Smooth muscle cell of trachea (primary cell): ENCODE measurements around the gene TTYH1. TPM values are rescaled to one million over a fixed set of nuclear protein-coding genes. Genes with fewer than 3 reads are reported as not detected.

ENCODE experiments used
- total RNA-seq: library from RNA; depleted of rRNA; stranded (reverse); fragments of >200 nt; gene quantifications from 2 replicates; pipeline ENCODE4 v1.2.1, GENCODE V29; 2014

Gene TTYH1
- total RNA-seq, result not detected in 2 replicates

DNA sequence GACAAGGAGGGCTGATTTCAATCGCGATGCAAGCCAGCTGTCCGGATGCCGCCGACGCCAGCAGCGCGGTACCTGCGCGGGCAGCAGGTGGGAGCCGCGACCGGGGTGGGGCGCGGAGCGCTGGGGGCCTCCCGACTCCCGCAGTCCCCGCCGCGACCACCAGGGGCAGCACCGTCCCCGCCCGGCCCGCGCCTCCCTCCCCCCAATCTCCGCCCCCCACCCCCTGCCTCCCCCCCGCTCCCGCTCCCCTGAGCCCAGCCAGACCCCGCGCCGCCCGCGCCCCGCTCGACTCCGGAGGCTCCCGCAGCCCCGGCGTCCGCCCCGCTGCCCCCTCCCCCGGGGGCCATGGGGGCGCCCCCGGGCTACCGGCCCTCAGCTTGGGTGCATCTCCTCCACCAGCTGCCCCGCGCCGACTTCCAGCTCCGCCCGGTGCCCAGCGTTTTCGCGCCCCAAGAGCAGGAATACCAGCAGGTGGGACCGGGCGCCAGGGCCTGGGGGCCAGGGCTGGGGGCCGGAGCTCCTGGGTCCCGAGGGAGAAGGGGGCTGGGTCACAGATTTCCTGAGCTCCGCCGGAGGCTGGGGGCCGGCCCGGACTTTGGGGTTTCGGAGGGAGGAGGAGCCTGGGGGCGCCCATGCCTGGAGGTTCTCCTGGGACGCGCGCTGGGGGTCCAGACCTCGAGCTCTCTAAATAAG, at the start of gene TTYH1:
TTYH1 (plus strand) TSS at position 257 of the 693 bp plus-strand sequence; CDS start at position 346, 89 bp downstream.

DNA sequence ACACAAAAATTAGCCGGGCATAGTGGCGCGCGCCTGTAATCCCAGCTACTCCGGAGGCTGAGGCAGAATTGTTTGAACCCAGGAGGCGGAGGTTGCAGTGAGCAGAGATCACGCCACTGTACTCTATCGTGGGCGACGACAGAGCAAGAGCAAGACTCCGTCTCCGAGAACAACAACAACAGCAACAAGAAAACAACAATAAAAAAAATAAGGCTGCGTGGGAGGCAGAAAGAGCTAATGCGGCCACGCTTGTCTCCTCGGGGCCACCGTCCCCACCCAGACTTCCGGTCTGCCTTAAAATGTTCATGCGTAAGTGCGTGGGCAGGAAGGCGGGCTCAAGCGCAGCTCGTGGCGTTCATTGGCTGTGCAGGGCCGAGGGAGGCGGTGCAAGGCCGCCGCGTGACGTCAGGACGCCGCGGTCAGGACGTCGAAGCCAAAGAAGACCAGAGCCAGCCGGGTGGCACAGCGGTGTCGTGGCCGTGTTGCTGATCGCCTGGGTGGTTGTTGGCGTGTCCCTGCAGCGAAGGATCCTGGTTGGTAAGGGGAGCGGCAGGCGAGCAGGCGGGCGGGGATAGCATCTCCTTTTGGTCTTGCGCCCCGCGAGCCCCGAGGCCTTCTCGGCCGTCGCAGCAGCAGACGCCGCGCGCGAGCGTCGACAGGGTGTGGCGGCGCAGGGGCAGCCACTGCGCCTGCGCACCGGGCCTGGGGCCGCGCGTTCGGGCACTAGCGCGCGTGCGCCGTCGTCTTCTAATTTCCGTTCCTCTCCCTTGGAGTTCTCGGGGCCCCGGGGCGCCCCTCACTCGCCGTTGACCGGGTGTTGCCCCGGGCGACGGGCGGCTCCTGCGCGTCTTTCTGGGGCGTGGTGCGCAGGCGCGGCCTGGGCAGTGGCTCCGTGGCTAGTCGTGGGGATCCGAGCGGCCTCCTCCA, 33.8 kb downstream of the TTYH1 start, which contains the start of gene LENG8:
LENG8 (plus strand) TSS at position 426 of the 927 bp plus-strand sequence. CDS start 2,146 bp downstream, outside the sequence.

DNA sequence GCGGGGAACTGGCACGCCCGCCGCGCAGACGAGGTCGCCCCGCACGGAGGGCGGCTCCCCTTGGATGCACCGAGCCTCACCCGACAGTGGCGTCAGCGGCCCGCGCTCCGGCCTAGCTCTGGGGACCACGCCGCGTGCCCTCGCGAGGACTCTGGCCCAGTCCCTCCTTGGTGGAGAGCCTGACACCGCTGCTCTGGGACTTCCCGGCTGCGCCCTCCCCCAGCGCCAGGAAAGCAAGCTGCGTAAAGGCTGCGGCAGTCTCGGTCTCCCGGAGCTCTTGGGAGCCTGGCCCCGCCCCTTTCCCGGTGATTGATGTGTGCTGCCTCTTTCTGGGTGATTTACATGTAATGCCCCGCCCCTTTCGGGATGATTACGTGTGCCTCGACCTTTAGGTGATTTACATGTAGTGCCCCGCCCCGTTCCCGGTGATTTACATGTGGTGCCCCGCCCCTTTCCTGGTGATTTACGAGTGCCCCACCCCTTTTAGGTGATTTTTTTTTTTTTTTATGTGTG, 48.3 kb downstream of the TTYH1 start, which contains the start of gene LENG9:
LENG9 (minus strand) TSS at position 248 of the 513 bp plus-strand sequence. CDS start 252 bp downstream, outside the sequence.

DNA sequence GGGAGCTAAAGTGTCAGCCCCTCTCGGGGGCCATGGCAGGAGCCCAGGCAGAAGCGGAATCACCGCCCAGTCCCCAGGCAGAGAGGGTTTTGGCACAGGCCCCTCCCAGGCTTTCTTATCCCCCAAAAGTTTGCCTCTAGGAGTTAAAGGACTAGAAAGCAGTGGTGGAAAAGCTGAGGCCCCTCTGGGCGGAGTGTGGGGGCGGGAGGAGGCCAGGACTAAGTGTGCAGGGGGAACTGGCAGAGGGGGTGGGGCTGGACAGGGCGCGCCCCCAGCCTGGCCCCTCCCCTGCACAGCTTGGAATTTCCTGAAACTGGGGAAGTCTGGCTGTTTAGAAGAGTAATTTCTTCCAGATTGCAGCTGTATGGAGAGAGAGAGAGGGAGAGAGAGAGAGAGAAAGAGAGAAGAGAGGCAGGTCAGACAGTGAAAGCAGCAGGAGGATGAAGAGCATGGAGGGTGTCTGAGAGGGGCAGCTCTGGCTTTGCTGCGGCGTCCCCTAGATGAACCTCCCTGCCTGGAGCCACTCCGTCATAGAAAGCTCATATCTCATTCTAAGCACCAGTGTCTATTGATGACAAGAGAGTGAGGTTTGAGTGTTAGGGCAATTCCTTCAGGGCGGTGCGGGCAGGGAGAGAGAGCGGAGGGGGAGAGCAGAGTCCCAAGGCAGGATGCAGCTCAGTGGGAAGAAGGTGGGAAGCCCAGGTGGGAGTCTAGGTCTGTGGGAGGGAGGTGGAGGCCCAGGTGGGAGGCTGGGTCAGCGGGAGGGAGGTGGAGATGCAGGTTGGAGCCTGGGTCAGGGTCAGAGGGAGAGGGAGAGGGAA, 58.0 kb downstream of the TTYH1 start, which contains the start of gene CDC42EP5:
CDC42EP5 (minus strand) TSS at position 226 of the 821 bp plus-strand sequence. CDS start 7,749 bp downstream, outside the sequence.

Other genes with a start within 250 kb of the TTYH1 start
- 0.58 and 0.83 TPM in 2 replicates for gene TMC4, start 242.3 kb upstream of the TTYH1 start, total RNA-seq
- 36.8 and 94.6 TPM in 2 replicates for gene MBOAT7, start 225.9 kb upstream of the TTYH1 start, total RNA-seq
- 86.1 and 105 TPM in 2 replicates for gene TSEN34, start 224.2 kb upstream of the TTYH1 start, total RNA-seq
- 1,744 and 1,790 TPM in 2 replicates for gene RPS9, start 214.6 kb upstream of the TTYH1 start, total RNA-seq
- not detected in 2 replicates for gene LILRB3, start 192.5 kb upstream of the TTYH1 start, total RNA-seq
- not detected in 2 replicates for gene LILRA6, start 172.7 kb upstream of the TTYH1 start, total RNA-seq
- gene LILRB5, start 158.2 kb upstream of the TTYH1 start, total RNA-seq, result under 0.01 TPM in 1 of 2 replicates, not detected in the other
- not detected in 2 replicates for gene LILRB2, start 134.4 kb upstream of the TTYH1 start, total RNA-seq
- gene LILRA5, start 102.3 kb upstream of the TTYH1 start, total RNA-seq, result not detected in 2 replicates
- gene LILRA4, start 76.3 kb upstream of the TTYH1 start, total RNA-seq, result not detected in 2 replicates
- not detected in 2 replicates for gene LAIR1, start 50.5 kb upstream of the TTYH1 start, total RNA-seq
- 47.0 and 83.2 TPM in 2 replicates for gene LENG8, start 33.7 kb downstream of the TTYH1 start, total RNA-seq
- gene LENG9, start 48.3 kb downstream of the TTYH1 start, total RNA-seq, result 11.2 and 15.1 TPM in 2 replicates
- 28.1 and 51.9 TPM in 2 replicates for gene CDC42EP5, start 57.8 kb downstream of the TTYH1 start, total RNA-seq
- not detected in 2 replicates for gene LAIR2, start 87.4 kb downstream of the TTYH1 start, total RNA-seq
- gene LILRA2, start 158.3 kb downstream of the TTYH1 start, total RNA-seq, result not detected in 2 replicates
- not detected in 2 replicates for gene LILRA1, start 178.2 kb downstream of the TTYH1 start, total RNA-seq
- not detected in 2 replicates for gene LILRB1, start 215.0 kb downstream of the TTYH1 start, total RNA-seq
- gene LILRB4, start 247.5 kb downstream of the TTYH1 start, total RNA-seq, result not detected in 2 replicates